Measurements from ENCODE around the gene CEP104. TPM values are rescaled to one million over a fixed set of nuclear protein-coding genes. Genes with fewer than 3 reads are reported as not detected.

Gene CEP104
- total and polyA plus RNA-seq, 2 experiments from 2014 or later = 20.5 to 32.2 TPM

GRCh38 chr1:3880429-3881192, 23.6 kb upstream of the CEP104 start (continued):
- no peak for TF ChIP-seq REST (IDR thresholded peaks at IDR 0.05; ENCODE audit: unreplicated experiment)
- no peak for TF ChIP-seq ZNF114 (CRISPR knock-in tag; IDR thresholded peaks at IDR 0.05)
- no peak for TF ChIP-seq EZH2 (IDR thresholded peaks at IDR 0.05; ENCODE audit: low read depth, unreplicated experiment)
- no peak for TF ChIP-seq ETS1 (IDR thresholded peaks at IDR 0.05)
- no peak for TF ChIP-seq NANOG (IDR thresholded peaks at IDR 0.05; ENCODE audit: borderline replicate concordance)
- no peak for TF ChIP-seq ZNF331 (CRISPR knock-in tag; IDR thresholded peaks at IDR 0.05; ENCODE audit: low read depth)

GRCh38 chr1:3879787-3880428, 22.9 kb upstream of the CEP104 start:
- H3K4me2 ChIP-seq = no peak overlapping the region
- no peaks in the 10 kb centered on the region for H3K36me3 ChIP-seq (ENCODE audit: insufficient read depth)
- H3K4me3 ChIP-seq = no peak overlapping the region
- Mint-ChIP-seq H3K27me3 (ENCODE audit: insufficient read depth, low read depth, poor library complexity) (peaks cover 4% of the 10 kb centered on the region), H3K36me3 (ENCODE audit: low read depth) (peaks cover 35% of the 10 kb centered on the region), H3K4me3 (no peak overlapping the region), H3K4me1 (no peaks in the 10 kb centered on the region), H3K9me3 (peaks cover 18% of the 10 kb centered on the region), H3K27ac (no peak overlapping the region)
- ATAC-seq (no peak), DNase-seq (ENCODE audit: low spot score) (no peak)
- H3K9me2 ChIP-seq (ENCODE audit: insufficient read depth) = no peaks in the 10 kb centered on the region; the same call in 1 of the 2 replicates
- H2AFZ ChIP-seq = no peak overlapping the region
- H4K20me1 ChIP-seq (replicated peaks; ENCODE audit: insufficient read depth) = no peaks in the 10 kb centered on the region
- no peak for TF ChIP-seq JUNB (IDR thresholded peaks at IDR 0.05; ENCODE audit: unreplicated experiment)
- H3K79me2 ChIP-seq (replicated peaks; ENCODE audit: insufficient read depth) = no peaks in the 10 kb centered on the region
- no peaks in the 10 kb centered on the region for H3F3A ChIP-seq (replicated peaks; ENCODE audit: low read depth)
- no peaks in the 10 kb centered on the region for H3K4me1 ChIP-seq (ENCODE audit: insufficient read depth)
- no peak overlapping the region for H3K27ac ChIP-seq (ENCODE audit: low read depth)
- H3K27me3 ChIP-seq (ENCODE audit: insufficient read depth) = no peaks in the 10 kb centered on the region

GRCh38 chr1:3879099-3879498, 22.1 kb upstream of the CEP104 start:
- Mint-ChIP-seq H3K27me3 (ENCODE audit: insufficient read depth, low read depth, poor library complexity) (peaks cover 4% of the 10 kb centered on the region), H3K27ac (no peak overlapping the region), H3K36me3 (ENCODE audit: low read depth) (peaks cover 39% of the 10 kb centered on the region), H3K4me1 (no peaks in the 10 kb centered on the region), H3K4me3 (no peak overlapping the region), H3K9me3 (peaks cover 18% of the 10 kb centered on the region)
- Histone ChIP-seq H3K27me3 (ENCODE audit: insufficient read depth) (no peaks in the 10 kb centered on the region), H3K79me2 (replicated peaks; ENCODE audit: insufficient read depth) (no peaks in the 10 kb centered on the region), H4K20me1 (replicated peaks; ENCODE audit: insufficient read depth) (no peaks in the 10 kb centered on the region), H3K27ac (ENCODE audit: low read depth) (no peak overlapping the region), H2AFZ (no peak overlapping the region), H3K36me3 (ENCODE audit: insufficient read depth) (no peaks in the 10 kb centered on the region), H3K9me2 (ENCODE audit: insufficient read depth) (no peaks in the 10 kb centered on the region; the same call in 1 of the 2 replicates), H3K4me1 (ENCODE audit: insufficient read depth) (no peaks in the 10 kb centered on the region), H3F3A (replicated peaks; ENCODE audit: low read depth) (no peaks in the 10 kb centered on the region), H3K4me2 (no peak overlapping the region), H3K4me3 (no peak overlapping the region)
- DNase-seq (ENCODE audit: low spot score) = no peak
- TF ChIP-seq ZNF331 (CRISPR knock-in tag; IDR thresholded peaks at IDR 0.05; ENCODE audit: low read depth) (peak; percentile 42; the same call in 1 of the 2 replicates), ZNF114 (CRISPR knock-in tag; IDR thresholded peaks at IDR 0.05) (no peak)
- ATAC-seq = no peak

Measured in GM23338 (cell line).